CD14-positive monocyte (primary cell): Measurements from ENCODE around the gene PMPCA. TPM values are rescaled to one million over a fixed set of nuclear protein-coding genes. Genes with fewer than 3 reads are reported as not detected.

Source experiments
- DNase-seq, 3 donors: peaks; one replicate each; pipeline ENCODE4 v3.0.0-alpha.2; 2011 to 2022
- H2AFZ ChIP-seq: 2 replicates; pipeline ENCODE4 v1.6.0; 2012; ENCODE audit warnings: mild to moderate bottlenecking, low read depth, low read length, inconsistent platforms; ENCODE audit not compliant: insufficient read depth, poor library complexity, severe bottlenecking
- H3K27ac ChIP-seq, 2 donors: 1 replicate in 1 of 2; 2 replicates in 1 of 2; pipeline ENCODE4 v1.5.1; 2012 to 2013; ENCODE audit warnings: low read length in 2 of 2, control low read depth in 1 of 2, inconsistent platforms in 1 of 2, low read depth in 1 of 2, mild to moderate bottlenecking in 1 of 2
- H3K27me3 ChIP-seq, 2 donors: one replicate each; pipeline versions ENCODE4 v1.6.0 to v1.6.1; 2011 to 2013; ENCODE audit warnings: low read length in 2 of 2; ENCODE audit not compliant: control insufficient read depth in 2 of 2, insufficient read depth in 2 of 2
- H3K36me3 ChIP-seq, 2 donors: replicated peaks in 1 of 2; 1 replicate in 1 of 2; 2 replicates in 1 of 2; pipeline versions ENCODE4 v1.5.1 to v1.6.1; 2012 to 2013; ENCODE audit warnings: low read length in 2 of 2, control low read depth in 1 of 2, inconsistent platforms in 1 of 2, mild to moderate bottlenecking in 1 of 2; ENCODE audit not compliant: insufficient read depth in 2 of 2, control insufficient read depth in 1 of 2
- H3K4me1 ChIP-seq, 2 donors: 1 replicate in 1 of 2; 2 replicates in 1 of 2; pipeline versions ENCODE4 v1.5.1 to v1.6.1; 2012 to 2013; ENCODE audit warnings: low read length in 2 of 2, control low read depth in 1 of 2, inconsistent platforms in 1 of 2, mild to moderate bottlenecking in 1 of 2, moderate library complexity in 1 of 2; ENCODE audit not compliant: insufficient read depth in 2 of 2, control insufficient read depth in 1 of 2
- H3K4me2 ChIP-seq: replicated peaks from 2 replicates; pipeline ENCODE3; 2012; ENCODE audit warnings: low read length, moderate library complexity, mild to moderate bottlenecking; ENCODE audit not compliant: poor library complexity, severe bottlenecking; ENCODE audit errors: extremely low read depth
- H3K4me3 ChIP-seq, 3 experiments: fragments of 200-600 bp in 1 of 3; sonication (generic) in 1 of 3; replicated peaks in 1 of 3; 1 replicate in 2 of 3; 2 replicates in 1 of 3; pipeline ENCODE4 v1.5.1; 2011 to 2013; ENCODE audit warnings: low read length in 3 of 3, mild to moderate bottlenecking in 3 of 3, control low read depth in 2 of 3, low read depth in 2 of 3, inconsistent platforms in 1 of 3, moderate library complexity in 1 of 3
- H3K79me2 ChIP-seq: 2 replicates; pipeline ENCODE4 v1.6.0; 2012; ENCODE audit warnings: mild to moderate bottlenecking, control low read depth, inconsistent platforms, low read length, moderate library complexity; ENCODE audit not compliant: insufficient read depth
- H3K9ac ChIP-seq: 2 replicates; pipeline ENCODE4 v1.6.0; 2017; ENCODE audit warnings: low read length, mild to moderate bottlenecking; ENCODE audit not compliant: insufficient read depth, poor library complexity, severe bottlenecking
- H3K9me3 ChIP-seq, 2 donors: replicated peaks in 1 of 2; 1 replicate in 1 of 2; 2 replicates in 1 of 2; pipeline versions ENCODE4 v1.5.1 to v1.6.1; 2012 to 2013; ENCODE audit warnings: low read length in 2 of 2, control low read depth in 1 of 2; ENCODE audit not compliant: control insufficient read depth in 1 of 2, insufficient read depth in 1 of 2
- H4K20me1 ChIP-seq: 2 replicates; pipeline ENCODE4 v1.6.0; 2012; ENCODE audit warnings: mild to moderate bottlenecking, low read length, control low read depth, moderate library complexity; ENCODE audit not compliant: insufficient read depth
- H3K27ac Mint-ChIP-seq, 7 donors: one replicate each; pipeline ENCODE4 v1.8.0; 2020; ENCODE audit warnings: mild to moderate bottlenecking in 7 of 7, mixed read lengths in 7 of 7, moderate library complexity in 6 of 7, inconsistent platforms in 2 of 7
- H3K27me3 Mint-ChIP-seq, 3 donors: one replicate each; pipeline ENCODE4 v1.8.0; 2021 to 2022; ENCODE audit warnings: low read depth in 3 of 3, mild to moderate bottlenecking in 3 of 3, mixed read lengths in 3 of 3, moderate library complexity in 3 of 3, inconsistent platforms in 1 of 3
- H3K36me3 Mint-ChIP-seq, 2 donors: one replicate each; pipeline ENCODE4 v1.8.0; 2020; ENCODE audit warnings: mixed read lengths in 2 of 2, inconsistent platforms in 1 of 2, mild to moderate bottlenecking in 1 of 2
- H3K4me1 Mint-ChIP-seq: one replicate; pipeline ENCODE4 v1.8.0; 2020; ENCODE audit warnings: mild to moderate bottlenecking, mixed read lengths
- H3K4me3 Mint-ChIP-seq, 2 donors: one replicate each; pipeline ENCODE4 v1.8.0; 2020; ENCODE audit warnings: mild to moderate bottlenecking in 2 of 2, mixed read lengths in 2 of 2, moderate library complexity in 1 of 2
- H3K9me3 Mint-ChIP-seq, 7 donors: one replicate each; pipeline ENCODE4 v1.8.0; 2020 to 2022; ENCODE audit warnings: mixed read lengths in 7 of 7, mild to moderate bottlenecking in 6 of 7, moderate library complexity in 6 of 7, inconsistent platforms in 2 of 7
- WGBS: methylation state at CpG from one replicate; pipeline ENCODE4 v1.1.5; 2013; ENCODE audit warnings: missing lambda C conversion rate; ENCODE audit not compliant: insufficient coverage; 5-methylcytosine and 5-hydroxymethylcytosine counted together
- intact Hi-C, 2 donors: fragments of 100-400 bp; cut with micrococcal nuclease; formaldehyde crosslinking; loops; one replicate each; pipeline versions ENCODE4 v1.15.0 to v1.15.1; 2023
- polyA plus RNA-seq, 3 donors: library from polyadenylated mRNA; depleted of rRNA in 1 of 3; unstranded in 2 of 3; stranded (reverse) in 1 of 3; fragments of 300-500 nt in 2 of 3; fragments of >200 nt in 1 of 3; fragmentation: Illumina TruSeq in 2 of 3; gene quantifications; 1 replicate in 2 of 3; 2 replicates in 1 of 3; pipeline ENCODE4 v1.2.3, GENCODE V29; 2012 to 2021
- TF ChIP-seq, protein P1 (sequence below): fragments of 200-600 bp; IDR thresholded peaks from one replicate; pipeline ENCODE4 v1.8.0; 2022; ENCODE audit warnings: antibody characterized with exemption, mild to moderate bottlenecking

The PMPCA gene
- polyA plus RNA-seq, 3 donors: 23.1 to 58.8 (median 24.9) TPM

GRCh38 chr9:136437430-136437829, 27.0 kb downstream of the PMPCA start:
- H3K4me3 ChIP-seq: peak overlapping the region in 1 of 3 experiments; percentile 84
- peaks cover 27% of the 10 kb centered on the region for H4K20me1 ChIP-seq
- no peaks in the 10 kb centered on the region for H3K9me3 ChIP-seq
- H3K4me1 ChIP-seq: peaks cover 23 to 27% of the 10 kb centered on the region in 2 donors
- Mint-ChIP-seq H3K27me3 (peaks cover 5 to 11% (median 6%) of the 10 kb centered on the region in 3 donors), H3K36me3 (peaks cover 16 to 48% of the 10 kb centered on the region in 2 donors), H3K4me1 (peaks cover 25% of the 10 kb centered on the region), H3K4me3 (peak overlapping the region in 1 of 2 donors; percentile 21), H3K9me3 (no peaks in the 10 kb centered on the region), H3K27ac (peak overlapping the region in 1 of 7 donors; percentile 45)
- no peak overlapping the region for H2AFZ ChIP-seq
- TF ChIP-seq, protein P1, sequence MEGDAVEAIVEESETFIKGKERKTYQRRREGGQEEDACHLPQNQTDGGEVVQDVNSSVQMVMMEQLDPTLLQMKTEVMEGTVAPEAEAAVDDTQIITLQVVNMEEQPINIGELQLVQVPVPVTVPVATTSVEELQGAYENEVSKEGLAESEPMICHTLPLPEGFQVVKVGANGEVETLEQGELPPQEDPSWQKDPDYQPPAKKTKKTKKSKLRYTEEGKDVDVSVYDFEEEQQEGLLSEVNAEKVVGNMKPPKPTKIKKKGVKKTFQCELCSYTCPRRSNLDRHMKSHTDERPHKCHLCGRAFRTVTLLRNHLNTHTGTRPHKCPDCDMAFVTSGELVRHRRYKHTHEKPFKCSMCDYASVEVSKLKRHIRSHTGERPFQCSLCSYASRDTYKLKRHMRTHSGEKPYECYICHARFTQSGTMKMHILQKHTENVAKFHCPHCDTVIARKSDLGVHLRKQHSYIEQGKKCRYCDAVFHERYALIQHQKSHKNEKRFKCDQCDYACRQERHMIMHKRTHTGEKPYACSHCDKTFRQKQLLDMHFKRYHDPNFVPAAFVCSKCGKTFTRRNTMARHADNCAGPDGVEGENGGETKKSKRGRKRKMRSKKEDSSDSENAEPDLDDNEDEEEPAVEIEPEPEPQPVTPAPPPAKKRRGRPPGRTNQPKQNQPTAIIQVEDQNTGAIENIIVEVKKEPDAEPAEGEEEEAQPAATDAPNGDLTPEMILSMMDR: no peak
- peaks cover 18% of the 10 kb centered on the region for H3K79me2 ChIP-seq
- no peak overlapping the region for H3K4me2 ChIP-seq
- peaks cover 15 to 26% of the 10 kb centered on the region in 2 donors for H3K36me3 ChIP-seq
- 65% methylated on average over 4 of the region's 8 CpGs for WGBS
- no peak overlapping the region for H3K9ac ChIP-seq
- no peak overlapping the region for H3K27ac ChIP-seq
- H3K27me3 ChIP-seq: peaks cover 0 to 4% of the 10 kb centered on the region in 2 donors
- no peak for DNase-seq
- intact Hi-C loops: no loop called here

DNA sequence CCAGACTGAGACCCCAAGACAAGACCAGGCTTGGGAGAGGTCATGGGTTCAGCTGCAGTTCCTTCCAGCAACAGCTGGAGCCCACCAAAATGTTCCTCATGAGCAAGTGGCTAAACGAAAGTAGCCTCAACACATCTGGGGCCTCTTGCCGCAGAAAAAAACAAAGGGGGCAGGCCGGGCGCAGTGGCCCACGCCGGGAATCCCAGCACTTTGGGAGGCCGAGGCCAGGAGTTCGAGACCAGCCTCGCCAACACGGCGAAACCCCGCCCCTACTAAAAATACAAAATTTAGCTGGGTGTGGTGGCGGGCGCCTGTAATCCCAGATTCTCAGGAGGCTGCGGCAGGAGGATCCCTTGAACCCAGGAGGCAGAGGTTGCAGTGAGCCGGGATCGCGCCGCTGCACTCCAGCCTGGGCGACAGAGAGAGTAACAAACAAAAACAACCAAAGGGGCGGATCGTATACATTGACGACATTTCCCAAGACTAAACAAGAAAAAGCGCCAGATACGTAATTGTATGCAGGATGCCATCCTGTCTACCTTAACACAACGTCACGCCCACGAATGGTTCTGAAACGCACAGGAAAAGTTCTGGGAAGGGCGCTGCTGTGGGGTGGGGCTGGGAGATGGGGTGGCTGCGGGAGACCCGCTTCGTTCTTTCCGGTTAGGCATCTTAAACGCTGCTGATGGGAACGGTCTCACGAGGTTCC, 27.5 kb downstream of the PMPCA start:
- Mint-ChIP-seq H3K9me3 (no peaks in the 10 kb centered on the region), H3K4me3 (peak overlapping the region; percentile 79 to 89), H3K27ac (peak overlapping the region in 2 of 7 donors; percentile 42 to 58), H3K27me3 (peaks cover 5 to 11% (median 6%) of the 10 kb centered on the region in 3 donors), H3K36me3 (peaks cover 22 to 49% of the 10 kb centered on the region in 2 donors), H3K4me1 (peaks cover 25% of the 10 kb centered on the region)
- peaks cover 18% of the 10 kb centered on the region for H3K79me2 ChIP-seq
- H3K36me3 ChIP-seq: peaks cover 21 to 26% of the 10 kb centered on the region in 2 donors
- 62% methylated on average over 28 of the region's 37 CpGs for WGBS
- H3K4me1 ChIP-seq: peaks cover 23 to 27% of the 10 kb centered on the region in 2 donors
- DNase-seq: no peak
- H3K27ac ChIP-seq: no peak overlapping the region
- peak overlapping the region; percentile 99 for H3K4me2 ChIP-seq
- H4K20me1 ChIP-seq: peaks cover 29% of the 10 kb centered on the region
- H3K9me3 ChIP-seq: no peaks in the 10 kb centered on the region
- H3K9ac ChIP-seq: peak overlapping the region; percentile 84
- H2AFZ ChIP-seq: peak overlapping the region; percentile 81
- peak overlapping the region in 2 of 3 experiments; percentile 19 to 84 for H3K4me3 ChIP-seq
- intact Hi-C loops: no loop called here
- TF ChIP-seq, protein P1: no peak
- H3K27me3 ChIP-seq: peaks cover 0 to 4% of the 10 kb centered on the region in 2 donors
